Epithelial cell of esophagus (primary cell): Measurements from ENCODE around the gene KCNMA1.

Source experiments
- DNase-seq: peaks from one replicate; pipeline ENCODE4 v3.0.0; 2010; ENCODE audit warnings: low read depth
- H3K4me3 ChIP-seq: 2 replicates; pipeline ENCODE4 v1.5.1; 2011; ENCODE audit warnings: mild to moderate bottlenecking, low read length, control low read depth
- CTCF ChIP-seq: IDR thresholded peaks from 2 replicates; pipeline ENCODE4 v1.5.1; 2011; ENCODE audit warnings: low read depth, mild to moderate bottlenecking, low read length, control low read depth, inconsistent platforms; ENCODE audit not compliant: insufficient read depth; ENCODE audit errors: missing control alignments

Gene KCNMA1

GRCh38 chr10:77509391-77509790 is 128.2 kb downstream of the KCNMA1 start:
- no peak for DNase-seq
- TF ChIP-seq CTCF = no peak
- no peak overlapping the region for H3K4me3 ChIP-seq

GRCh38 chr10:77507291-77507880 is 130.2 kb downstream of the KCNMA1 start:
- DNase-seq = no peak
- TF ChIP-seq CTCF = no peak
- H3K4me3 ChIP-seq = no peak overlapping the region

- no peak for TF ChIP-seq CTCF
- no peak overlapping the region for H3K4me3 ChIP-seq
- no peak for DNase-seq
These were observed 130.9 kb downstream of the KCNMA1 start for GRCh38 chr10:77506517-77507200.

DNA sequence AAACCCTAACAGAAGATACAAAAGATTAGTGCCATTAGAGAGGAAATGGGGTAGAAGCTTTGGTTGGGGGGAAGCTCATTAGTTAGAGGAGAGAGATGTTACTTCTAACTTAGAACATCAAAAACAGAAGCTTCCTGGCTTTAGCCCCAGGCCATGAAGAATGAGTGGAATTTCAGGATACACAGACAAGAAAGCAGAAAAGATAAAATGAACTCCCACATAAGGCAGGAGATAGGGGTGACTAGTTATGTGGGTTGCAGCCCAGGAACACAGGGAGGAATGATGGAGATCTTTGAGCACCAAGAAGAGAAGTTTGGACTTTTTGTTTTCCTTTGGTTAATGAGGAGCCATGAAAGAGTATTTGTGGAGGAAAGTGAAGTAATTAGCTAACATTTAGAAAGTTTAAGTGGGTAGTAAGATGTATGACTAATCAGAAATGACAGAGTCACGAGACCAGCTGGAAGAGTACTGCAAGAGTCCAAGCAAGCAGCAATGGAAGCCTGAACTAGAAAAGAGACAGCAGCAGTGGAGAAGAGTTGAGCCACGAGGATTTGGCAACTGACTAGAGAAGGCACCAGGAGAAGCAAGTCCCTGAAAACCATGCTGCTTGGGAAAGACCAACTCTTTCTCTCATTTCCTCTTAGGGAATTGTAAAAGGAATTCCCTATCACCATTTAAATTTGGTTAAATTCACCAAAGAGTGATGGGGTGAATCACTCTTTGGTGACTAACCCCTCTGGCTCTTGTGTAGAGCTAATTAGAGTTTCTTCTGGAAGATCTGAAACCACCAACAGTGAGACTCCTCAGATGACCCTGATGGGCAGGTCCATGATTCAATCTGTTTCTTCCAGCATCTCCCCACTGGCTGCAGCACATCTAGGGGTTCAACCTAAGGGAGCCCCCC is 131.9 kb downstream of the KCNMA1 start:
- no peak overlapping the region for H3K4me3 ChIP-seq
- peak; percentile 81 for DNase-seq
- TF ChIP-seq CTCF = no peak

DNA sequence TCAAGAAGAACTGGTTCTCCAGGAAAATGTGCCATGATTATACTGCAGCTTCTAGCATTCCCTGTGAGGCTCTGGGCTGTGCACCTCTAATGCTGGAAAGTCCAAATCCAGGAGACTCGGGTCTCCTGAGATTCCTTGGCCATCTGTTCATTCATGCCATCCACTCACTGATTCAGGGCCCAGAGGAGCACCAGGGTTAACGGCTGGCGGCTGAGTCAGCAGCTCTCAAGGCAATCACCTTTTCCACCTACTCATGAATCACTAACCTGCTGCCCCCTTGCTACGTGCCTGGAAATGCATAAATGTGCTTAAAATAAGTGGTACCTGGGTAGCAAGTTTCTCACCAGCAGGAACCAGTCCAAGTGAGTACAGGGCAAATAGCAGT is 132.7 kb downstream of the KCNMA1 start:
- peak; percentile 25 for TF ChIP-seq CTCF
- no peak overlapping the region for H3K4me3 ChIP-seq
- peak; percentile 93 for DNase-seq

- no peak overlapping the region for H3K4me3 ChIP-seq
- no peak for TF ChIP-seq CTCF
- peak; percentile 71 for DNase-seq
These were observed 133.3 kb downstream of the KCNMA1 start for GRCh38 chr10:77504196-77504872.
